GM18508 (cell line): Measurements from ENCODE around the gene LAMTOR4.
"Not testable (repeated sequence)": the region's sequence is repeated elsewhere in the genome, so short reads cannot be mapped to it uniquely, and the experiment has no call there.

ENCODE experiments used
- ATAC-seq: cut with Tn5 transposase; IDR thresholded peaks from one replicate; pipeline ENCODE4 v1.9.1; 2021; ENCODE audit warnings: moderate number of reproducible peaks; ENCODE audit not compliant: insufficient read depth, unreplicated experiment

Gene LAMTOR4

DNA sequence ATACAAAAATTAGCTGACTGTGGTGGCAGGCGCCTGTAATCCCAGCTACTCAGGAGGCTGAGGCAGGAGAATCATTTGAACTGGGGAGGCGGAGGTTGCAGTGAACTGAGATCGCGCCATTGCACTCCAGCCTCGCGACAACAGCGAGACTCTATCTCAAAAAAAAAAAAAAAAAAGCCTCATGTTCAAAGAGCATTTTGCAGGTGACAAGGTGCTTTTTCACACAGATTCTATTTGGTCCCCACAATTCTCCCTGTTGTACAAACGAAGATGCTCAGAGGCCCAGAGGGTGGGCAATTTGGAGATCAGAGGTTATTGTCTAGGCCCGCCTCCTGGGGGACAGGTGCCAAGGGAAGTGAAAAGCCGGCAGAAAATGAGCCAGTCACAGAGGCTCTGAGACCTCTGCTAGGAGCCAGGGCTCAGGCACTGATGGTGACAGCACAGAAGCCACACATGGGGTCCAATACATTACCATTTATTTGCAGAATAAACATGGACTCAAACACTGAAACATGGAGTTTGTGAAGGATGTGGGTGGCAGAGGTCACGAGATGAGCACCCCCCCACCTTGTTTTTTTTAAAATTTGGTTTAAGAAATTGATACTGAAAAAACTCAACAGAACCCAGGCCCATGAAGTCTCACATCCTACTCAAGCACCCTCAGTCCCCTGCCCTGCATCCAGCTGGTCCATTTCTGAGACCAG is 20.6 kb downstream of the LAMTOR4 start:
- no peak for ATAC-seq

DNA sequence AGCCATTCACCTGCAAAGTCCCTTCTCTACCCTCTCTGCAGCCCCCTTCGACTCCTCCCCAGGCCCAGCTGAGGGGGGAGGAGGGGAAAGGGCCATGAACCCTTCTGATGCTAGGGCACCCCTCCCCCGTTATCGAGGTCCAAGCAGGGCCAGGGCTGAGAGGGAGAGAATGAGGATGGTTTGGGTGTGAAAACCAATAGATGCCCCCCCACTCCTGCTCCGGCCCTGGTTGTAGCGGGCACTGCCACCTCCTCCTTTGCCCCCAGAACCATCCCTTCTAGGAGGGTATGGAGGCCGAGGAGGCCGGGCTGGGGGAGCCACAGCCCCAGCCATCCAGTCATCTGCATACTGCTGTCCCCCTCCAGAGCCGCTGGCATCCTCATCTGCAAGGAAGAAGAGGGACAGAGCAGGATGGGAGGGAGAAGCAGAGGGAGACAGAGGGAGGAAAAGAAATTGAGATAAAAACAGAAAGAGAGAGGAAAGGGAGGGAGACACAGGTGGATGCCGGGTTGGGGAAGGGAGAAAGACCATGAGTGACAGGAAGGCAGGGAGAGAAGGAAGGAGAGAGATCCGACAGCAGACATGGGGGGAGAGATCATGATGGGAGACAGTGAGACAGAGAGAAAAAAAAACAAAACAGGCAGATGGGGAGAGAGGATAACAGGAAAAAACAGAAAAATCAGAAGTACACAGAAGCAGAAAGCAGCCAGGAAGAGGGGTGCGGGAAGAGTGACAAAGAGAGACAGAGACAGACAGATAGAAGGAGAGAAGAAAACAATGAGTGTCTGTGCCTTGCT is 21.6 kb downstream of the LAMTOR4 start:
- ATAC-seq, result no peak

DNA sequence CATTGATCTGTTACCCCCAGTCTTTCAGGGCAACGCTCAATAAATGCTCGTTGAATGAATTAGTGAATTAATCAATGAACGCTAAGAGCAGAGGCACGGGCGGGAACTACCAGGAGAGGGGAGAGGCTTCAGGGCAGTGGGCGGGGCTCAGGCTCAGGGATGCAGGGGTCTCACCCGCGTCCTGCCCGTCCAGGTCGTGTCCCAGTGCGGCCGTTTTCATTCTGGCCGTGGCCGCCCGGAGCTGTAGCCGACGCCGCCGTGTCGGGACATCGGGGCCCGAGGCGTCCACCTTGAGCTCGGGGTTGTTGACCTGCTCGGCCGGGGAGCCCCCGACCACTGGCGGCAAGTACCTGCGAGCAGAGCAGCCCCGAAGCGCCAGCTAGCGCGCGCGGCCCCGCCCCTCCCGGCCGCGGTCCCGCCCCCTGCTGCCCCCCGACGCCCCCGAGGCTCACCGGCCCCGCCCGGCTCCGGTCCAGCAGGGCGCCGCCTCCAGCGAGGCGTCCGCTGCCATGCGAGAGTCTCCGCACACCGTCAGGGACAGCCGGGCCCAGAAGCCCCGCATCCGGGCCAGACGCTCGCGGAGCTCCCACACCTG is 22.5 kb downstream of the LAMTOR4 start:
- no peak for ATAC-seq

DNA sequence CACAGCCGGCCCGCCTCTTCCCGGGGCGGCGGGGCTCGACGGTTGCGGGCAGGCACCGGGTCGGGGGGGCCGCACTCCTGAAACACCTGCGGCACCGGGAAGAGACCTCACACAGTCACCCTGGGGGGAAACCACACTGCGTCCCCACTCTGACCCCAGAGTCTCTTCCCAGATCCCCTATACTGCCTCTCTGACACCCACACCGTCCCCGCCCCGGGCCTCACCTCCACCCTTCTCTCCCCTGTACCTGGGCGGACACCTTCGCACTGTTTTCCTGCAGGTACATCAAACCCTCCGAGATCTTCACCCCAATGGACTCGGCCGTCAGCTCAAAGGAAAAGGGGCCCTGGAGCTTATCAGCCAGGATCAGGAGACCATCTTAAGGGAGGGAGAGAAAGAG is 23.1 kb downstream of the LAMTOR4 start:
- no peak for ATAC-seq

DNA sequence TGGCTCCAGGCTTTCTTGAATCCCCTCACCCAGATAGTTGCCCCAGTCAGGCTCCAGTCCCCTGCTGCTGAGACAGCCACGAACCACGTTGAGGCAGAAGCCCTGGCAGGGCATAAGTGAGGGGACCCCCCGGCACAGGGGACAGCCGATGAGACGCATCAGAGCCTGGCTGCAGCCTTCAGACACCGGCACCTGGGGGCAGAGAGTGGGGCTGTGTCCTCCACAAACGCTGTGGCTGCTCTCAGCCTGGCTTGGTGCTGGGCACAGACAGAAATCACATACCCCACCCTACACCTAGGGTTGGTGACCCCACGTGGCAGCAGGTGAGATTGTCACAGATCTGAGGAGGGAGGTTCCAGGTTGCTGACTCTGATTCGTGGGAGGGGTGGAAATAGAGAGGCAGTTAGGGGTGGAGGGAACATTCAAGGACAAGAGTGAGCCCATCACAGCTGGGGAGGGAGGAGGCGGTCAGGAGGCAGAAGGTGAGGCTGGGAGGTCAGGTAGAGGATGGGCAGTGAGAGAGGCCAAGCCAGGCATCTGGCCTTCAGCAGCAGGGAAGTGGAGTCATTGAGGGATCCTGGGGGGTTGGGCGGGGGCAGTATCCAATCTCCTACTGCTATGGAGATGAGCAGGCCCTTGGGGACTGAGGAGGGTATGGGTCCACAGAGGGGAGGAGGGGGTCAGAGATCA is 25.2 kb downstream of the LAMTOR4 start:
- ATAC-seq, result no peak

DNA sequence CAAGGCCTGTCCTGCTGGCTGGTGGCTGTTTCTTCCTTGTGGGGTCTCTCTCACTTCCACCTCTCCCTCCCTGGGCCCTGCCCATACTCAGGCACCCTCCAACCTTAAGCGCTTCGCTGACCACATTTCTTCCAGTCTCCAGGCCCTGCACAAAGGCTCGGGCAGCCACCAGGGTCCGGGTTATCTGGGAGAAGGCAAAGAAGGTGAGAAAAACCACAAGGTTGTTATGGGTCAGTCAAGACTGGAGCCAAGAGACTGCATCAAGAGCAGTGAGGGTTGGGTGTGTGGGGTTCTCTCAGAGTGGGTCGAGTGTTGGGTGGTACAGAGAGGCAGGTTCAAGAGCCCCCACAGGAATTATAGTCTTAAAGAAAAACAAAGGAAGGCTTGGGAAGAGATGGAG is 25.9 kb downstream of the LAMTOR4 start:
- ATAC-seq, result no peak

DNA sequence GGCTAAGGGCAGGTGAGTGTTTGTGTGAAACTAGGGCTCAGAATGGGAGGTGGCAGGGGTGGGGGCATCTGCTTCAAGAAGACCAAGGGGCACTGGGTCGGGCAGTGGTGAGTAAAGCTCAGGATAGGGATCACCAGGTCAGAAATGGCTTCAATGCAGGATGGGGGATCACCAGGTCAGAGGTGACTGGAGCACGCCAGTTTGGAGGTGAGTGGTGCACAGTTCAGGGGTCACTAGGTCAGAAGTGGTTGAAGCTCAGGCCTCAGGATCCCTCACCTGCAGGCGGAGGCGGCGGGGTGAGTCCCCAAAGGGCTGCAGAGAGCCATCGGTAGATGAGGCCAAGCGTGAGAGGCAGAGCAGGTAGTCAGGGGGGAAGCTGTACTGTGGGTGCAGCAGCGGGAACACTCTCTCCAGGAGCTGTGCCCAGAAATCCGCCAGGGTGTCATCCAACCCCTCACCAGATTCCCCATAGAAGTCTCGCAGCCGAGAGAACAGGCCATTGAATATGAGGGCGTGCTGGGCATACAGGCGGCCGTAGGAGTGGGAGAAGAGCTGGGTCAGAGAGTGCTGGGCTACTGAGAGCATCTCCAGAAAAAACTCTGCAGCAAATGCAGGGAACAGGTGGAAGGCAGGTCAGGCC is 26.7 kb downstream of the LAMTOR4 start:
- no peak for ATAC-seq

DNA sequence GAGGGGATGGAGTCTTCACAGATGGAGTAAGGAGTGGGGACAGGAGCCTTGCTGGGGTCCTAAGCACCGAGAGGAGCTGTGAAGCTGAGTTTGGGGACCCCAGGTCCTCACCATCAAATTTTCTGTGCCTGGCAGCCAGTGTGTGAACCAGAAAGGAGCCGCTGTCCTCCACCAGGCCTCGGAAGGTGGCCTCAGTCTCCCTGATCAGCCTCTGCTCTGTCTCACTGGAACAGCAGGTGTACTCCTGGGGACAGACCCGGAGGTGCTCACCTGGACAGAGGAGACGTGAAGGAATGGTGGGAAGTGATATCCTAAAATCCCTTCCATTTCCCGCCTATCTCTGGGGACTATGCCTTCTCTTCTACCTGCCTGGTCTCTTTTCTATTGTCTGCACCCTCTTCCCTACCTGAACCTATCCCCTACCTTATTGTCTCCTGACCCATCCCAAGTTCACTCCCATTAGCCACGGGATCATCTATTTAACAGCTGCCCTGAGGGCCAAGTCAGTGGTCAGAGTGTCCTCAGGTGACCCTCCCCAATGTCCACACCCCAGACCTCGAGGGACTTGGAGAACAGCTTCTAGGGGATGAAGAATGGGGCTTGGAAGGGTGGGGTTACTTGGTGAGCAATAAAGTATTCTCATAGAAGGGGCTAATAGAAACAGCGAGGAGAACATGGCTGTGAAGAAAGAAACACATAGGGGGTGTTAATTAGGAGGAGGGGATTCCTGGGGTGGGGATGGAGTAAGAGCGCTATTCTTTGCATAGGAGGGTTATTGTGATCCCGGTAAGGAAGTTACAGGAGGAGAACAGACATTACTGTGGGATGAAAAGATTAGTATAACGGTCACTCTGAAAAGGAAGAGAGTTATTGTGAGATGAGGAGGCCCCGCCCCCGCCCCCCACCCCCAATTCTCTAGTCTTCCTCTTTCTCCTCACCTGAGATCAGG is 27.7 kb downstream of the LAMTOR4 start:
- ATAC-seq, result no peak

DNA sequence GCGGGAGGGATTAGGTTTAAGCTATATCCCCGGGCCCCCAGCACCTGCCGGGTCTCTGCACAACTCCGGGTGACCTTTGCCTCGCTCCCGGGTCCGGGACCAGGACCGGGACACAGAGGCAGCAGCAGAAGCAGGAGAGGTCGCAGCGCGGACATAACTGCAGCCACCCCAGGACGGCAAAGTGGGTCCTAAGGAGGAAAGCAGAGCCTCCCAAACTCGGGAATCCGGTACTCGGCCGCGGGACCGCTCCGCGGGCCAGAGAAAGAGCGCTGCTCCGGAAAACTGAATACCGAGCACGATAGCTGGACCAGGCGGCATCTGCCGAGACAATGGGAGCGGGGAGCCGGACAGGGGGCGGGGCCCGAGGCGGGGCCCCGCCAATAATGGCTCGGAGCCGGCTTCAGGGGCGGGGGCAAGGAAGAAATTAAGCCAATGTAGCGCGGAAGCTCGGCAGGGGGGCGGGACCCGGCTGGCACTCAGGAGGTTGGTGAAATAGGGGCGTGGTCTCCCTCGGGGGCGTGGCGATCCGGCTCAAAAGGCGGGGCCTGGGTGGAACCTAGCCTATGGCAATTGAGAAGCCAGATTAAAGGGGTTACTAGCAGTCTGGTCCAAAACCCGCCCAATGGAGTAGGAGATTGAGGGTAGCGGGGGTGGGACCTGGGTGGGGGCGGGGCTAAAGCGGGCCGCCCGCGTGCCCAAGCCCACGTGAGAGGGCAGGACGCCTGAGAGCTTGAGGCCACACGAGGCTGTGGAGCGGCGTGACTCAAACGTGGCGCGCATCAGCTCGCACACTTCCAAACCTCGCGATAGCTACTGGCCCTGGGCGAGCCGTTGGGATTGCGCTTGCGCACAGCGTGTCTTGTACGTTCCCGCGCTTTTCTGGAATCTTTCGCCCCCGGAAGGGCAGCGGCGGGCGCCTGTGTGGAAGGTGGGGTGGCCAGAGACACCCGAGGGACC is 28.6 kb downstream of the LAMTOR4 start, which contains the start of the genes GPC2 and STAG3:
Gene GPC2, minus strand, starts transcription at position 337 of the 957 bp plus-strand sequence. Its CDS starts 182 bp downstream, at position 155.
Gene STAG3, plus strand, starts transcription at position 874 of the 957 bp plus-strand sequence. CDS start 2,639 bp downstream, outside the sequence.
- peak; percentile 56 for ATAC-seq

DNA sequence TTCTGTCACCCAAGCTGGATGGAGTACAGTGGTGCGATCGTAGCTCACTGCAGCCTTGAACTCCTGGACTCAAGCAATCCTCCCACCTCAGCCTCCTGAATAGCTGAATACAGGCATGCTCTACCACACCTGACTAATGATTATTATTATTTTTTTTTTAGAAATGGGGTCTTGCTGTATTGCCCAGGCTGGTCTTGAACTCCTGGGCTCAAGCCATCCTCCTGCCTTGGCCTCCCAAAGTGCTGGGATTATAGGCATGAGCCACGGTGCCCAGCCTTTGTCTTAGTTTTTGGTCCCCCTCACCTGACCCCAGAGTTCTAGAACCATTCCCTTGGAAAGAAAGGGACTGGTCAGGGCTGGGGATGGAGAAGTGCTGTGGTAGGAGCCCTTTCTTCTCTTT is 31.4 kb downstream of the LAMTOR4 start:
- ATAC-seq, result not testable (repeated sequence)

DNA sequence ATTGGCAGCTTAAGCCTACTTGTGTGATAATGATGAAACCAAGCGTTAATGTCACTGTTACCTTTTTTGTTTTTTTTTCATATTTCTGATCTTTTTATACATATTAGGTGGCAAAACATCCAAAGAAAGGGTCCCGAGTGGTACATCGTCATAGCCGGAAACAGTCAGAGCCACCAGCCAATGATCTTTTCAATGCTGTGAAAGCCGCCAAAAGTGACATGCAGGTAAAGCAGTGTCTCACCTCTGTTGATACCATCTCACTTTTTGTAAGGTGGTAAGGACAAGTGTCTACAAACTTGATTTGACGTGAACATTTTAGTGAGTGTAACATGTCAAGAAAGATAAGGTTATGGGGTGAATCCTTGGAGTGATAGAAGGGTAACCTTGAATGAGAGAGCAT is 33.9 kb downstream of the LAMTOR4 start:
- ATAC-seq, result not testable (repeated sequence)

DNA sequence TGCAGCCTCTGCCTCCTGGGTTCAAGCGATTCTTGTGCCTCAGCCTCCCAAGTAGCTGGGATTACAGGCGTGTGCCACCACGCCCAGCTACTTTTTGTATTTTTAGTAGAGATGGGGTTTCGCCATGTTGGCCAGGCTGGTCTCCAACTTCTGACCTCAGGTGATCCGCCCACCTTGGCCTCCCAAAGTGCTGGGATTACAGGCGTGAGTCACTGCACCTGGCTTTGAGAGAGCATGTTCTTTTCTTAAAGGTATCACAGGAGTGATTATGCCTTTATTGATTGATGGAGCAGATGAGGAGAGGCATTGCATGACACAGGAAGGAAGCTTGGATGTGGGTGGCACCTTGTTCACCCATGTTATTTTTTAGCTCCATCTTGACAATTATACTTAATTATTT is 34.4 kb downstream of the LAMTOR4 start:
- not testable (repeated sequence) for ATAC-seq

DNA sequence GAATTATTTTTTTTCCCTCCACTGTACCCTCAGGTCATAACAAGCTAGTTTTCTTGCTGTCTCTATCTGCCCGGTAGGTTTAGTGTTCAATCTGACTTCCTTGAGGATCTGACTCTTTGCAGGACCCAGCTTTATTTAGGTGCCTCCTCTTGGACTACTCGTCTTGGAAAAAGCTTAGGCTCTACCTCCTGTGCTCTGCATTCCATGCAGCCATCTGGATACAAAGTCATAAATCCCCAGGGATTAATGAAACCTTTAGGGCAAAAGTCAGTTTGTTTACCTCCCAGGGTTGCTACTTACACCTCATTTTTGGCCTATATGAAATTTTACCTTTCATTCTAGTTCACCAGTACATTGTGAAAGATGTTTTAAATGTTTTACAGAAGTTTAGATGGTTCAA is 37.0 kb downstream of the LAMTOR4 start:
- ATAC-seq, result no peak

DNA sequence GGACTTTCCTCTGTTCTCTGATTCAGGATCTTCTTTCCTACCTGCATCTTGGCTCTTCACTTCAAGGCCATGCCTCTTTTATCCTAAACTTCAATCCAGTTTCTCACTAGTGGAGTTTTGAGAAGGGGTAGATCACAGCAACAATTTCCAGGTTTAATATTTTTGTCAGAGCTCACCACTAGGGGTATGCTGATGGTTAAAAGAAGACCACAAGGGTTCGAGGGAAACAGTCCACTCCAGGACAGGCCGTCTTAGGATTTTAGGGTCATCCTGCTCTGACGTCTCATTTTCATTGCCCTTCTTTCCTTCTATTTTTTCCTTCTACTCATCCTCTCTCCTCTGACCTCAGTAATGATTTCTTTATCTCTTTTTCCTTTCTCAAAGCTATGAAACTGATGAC is 40.3 kb downstream of the LAMTOR4 start:
- no peak for ATAC-seq

DNA sequence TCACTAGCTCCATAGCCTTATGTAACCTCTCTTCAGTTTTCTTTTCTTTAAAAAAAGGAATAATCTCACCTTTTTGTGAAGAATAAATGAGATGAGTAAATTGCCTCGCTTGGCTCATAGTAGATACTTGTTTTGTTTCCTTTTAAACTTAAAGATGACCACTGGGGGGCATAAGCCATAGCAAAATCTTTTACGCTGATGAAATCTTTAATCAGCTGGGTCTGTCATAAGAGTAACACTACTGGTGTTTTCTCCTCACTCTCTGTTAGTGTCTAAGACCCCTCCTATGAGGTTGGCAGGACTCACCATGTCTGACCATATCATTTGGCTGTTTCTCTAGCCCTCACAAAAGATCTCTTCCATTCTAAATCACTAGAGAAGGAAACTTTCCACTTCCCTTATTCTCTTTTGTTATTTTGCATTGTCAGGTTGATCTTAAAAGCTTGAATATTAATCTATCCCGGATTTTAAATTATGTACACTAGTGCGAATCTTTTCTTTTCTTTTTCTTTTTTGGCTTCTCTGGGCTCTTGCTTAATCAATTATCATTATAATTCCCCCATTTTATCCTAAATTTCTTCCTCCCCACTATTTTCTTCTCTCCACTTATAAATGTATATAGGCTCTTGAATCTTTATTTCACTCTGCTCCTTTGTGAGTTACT is 41.5 kb downstream of the LAMTOR4 start:
- no peak for ATAC-seq

DNA sequence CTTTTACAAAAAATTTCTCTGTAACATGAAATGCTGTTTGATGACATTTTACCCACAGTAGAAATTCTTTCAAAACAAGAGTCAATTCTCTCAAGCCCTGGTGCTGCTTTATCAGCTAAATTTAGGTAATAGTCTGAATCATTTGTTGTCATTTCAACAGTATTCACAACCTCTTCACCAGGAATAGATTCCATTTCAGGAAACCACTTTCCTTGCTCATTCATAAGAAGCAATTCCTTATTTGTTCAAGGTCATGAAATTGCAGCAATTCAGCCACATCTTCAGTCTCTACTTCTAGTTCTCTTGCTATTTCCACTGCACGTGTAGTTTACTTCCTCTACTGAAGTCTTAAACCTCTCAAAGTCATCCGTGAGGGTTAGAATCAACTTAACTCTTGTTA is 43.1 kb downstream of the LAMTOR4 start:
- no peak for ATAC-seq

DNA sequence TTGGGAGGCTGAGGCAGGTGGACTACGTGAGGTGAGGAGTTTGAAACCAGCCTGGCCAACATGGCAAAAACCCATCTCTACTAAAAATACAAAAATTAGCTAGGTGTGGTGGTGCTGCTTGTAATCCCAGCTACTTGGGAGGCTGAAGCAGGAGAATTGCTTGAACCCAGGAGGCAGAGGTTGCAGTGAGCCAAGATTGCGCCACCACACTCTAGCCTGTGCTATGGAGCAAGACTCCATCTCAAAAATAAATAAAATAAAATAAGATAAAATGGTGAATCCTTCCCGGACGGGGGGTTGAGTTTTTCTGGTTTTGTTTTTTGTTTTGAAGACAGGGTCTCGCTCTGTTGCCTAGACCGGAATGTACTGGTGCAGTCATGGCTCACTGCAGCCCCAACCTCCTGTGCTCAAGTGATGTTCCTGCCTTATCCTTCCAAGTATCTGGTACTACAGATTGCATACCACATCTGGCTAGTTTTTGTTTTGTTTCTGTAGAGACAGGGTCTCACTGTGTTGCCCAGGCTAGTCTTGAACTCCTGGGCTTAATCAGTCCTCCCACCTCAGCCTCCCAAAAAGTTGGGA is 43.7 kb downstream of the LAMTOR4 start:
- ATAC-seq, result not testable (repeated sequence)
